GM23338 (cell line): Measurements from ENCODE around the gene TMC2. TPM values are rescaled to one million over a fixed set of nuclear protein-coding genes. Genes with fewer than 3 reads are reported as not detected.

Source experiments
- ATAC-seq: fragments of 200-7000 bp; cut with Tn5 transposase; 3 replicates; pipeline ENCODE4 v1.9.1; 2020
- DNase-seq: peaks from one replicate; pipeline ENCODE4 v3.0.0-alpha.2; 2015; ENCODE audit warnings: low spot score
- H2AFZ ChIP-seq: fragments of 200-600 bp; sonication (generic); 2 replicates; pipeline ENCODE4 v1.8.0; 2016; ENCODE audit warnings: antibody characterized with exemption, mild to moderate bottlenecking, moderate library complexity
- H3F3A ChIP-seq: fragments of 200-600 bp; sonication (generic); replicated peaks from 2 replicates; pipeline ENCODE4 v1.8.0; 2017; ENCODE audit warnings: antibody characterized with exemption, mixed run types, low read depth
- H3K27ac ChIP-seq: fragments of 200-600 bp; sonication (generic); 2 replicates; pipeline ENCODE4 v1.6.1; 2016; ENCODE audit warnings: low read depth
- H3K27me3 ChIP-seq: fragments of 200-600 bp; sonication (generic); 2 replicates; pipeline ENCODE4 v1.8.0; 2016; ENCODE audit warnings: mild to moderate bottlenecking, mixed run types, moderate library complexity; ENCODE audit not compliant: insufficient read depth
- H3K36me3 ChIP-seq: fragments of 200-600 bp; sonication (generic); 2 replicates; pipeline ENCODE4 v1.8.0; 2016; ENCODE audit warnings: mild to moderate bottlenecking; ENCODE audit not compliant: insufficient read depth
- H3K4me1 ChIP-seq: fragments of 200-600 bp; sonication (generic); 2 replicates; pipeline ENCODE4 v1.8.0; 2016; ENCODE audit warnings: mild to moderate bottlenecking, moderate library complexity; ENCODE audit not compliant: insufficient read depth
- H3K4me2 ChIP-seq: fragments of 200-600 bp; sonication (generic); 2 replicates; pipeline ENCODE4 v1.7.1; 2017; ENCODE audit warnings: mixed run types
- H3K4me3 ChIP-seq: fragments of 200-600 bp; sonication (generic); 2 replicates; pipeline ENCODE4 v1.6.1; 2016; ENCODE audit warnings: mixed run types
- H3K79me2 ChIP-seq: fragments of 200-600 bp; sonication (generic); replicated peaks from 2 replicates; pipeline ENCODE4 v1.8.0; 2017; ENCODE audit warnings: mild to moderate bottlenecking; ENCODE audit not compliant: insufficient read depth
- H3K9me2 ChIP-seq: fragments of 200-600 bp; sonication (generic); 2 replicates; pipeline ENCODE4 v1.8.0; 2017; ENCODE audit not compliant: insufficient read depth
- H4K20me1 ChIP-seq: fragments of 200-600 bp; sonication (generic); replicated peaks from 2 replicates; pipeline ENCODE4 v1.8.0; 2017; ENCODE audit warnings: mild to moderate bottlenecking; ENCODE audit not compliant: insufficient read depth
- H3K27ac Mint-ChIP-seq: 2 replicates; pipeline ENCODE4 v1.8.0; 2020; ENCODE audit warnings: inconsistent platforms, mild to moderate bottlenecking, moderate library complexity, mixed read lengths
- H3K27me3 Mint-ChIP-seq: 3 replicates; pipeline ENCODE4 v1.8.0; 2022; ENCODE audit warnings: low read depth, mild to moderate bottlenecking, moderate library complexity, mixed read lengths, inconsistent platforms; ENCODE audit not compliant: insufficient read depth, poor library complexity
- H3K36me3 Mint-ChIP-seq: 3 replicates; pipeline ENCODE4 v1.8.0; 2021; ENCODE audit warnings: low read depth, mild to moderate bottlenecking, inconsistent platforms, moderate library complexity, mixed read lengths
- H3K4me1 Mint-ChIP-seq: 3 replicates; pipeline ENCODE4 v1.8.0; 2020; ENCODE audit warnings: mild to moderate bottlenecking, inconsistent platforms, mixed read lengths
- H3K4me3 Mint-ChIP-seq: 3 replicates; pipeline ENCODE4 v1.8.0; 2021; ENCODE audit warnings: moderate library complexity, mild to moderate bottlenecking, inconsistent platforms, mixed read lengths
- H3K9me3 Mint-ChIP-seq: 3 replicates; pipeline ENCODE4 v1.8.0; 2020; ENCODE audit warnings: moderate library complexity, mild to moderate bottlenecking, inconsistent platforms, mixed read lengths
- EZH2 ChIP-seq: fragments of 200-600 bp; sonication (generic); IDR thresholded peaks from one replicate; pipeline ENCODE4 v1.8.0; 2017; ENCODE audit warnings: antibody characterized with exemption, mild to moderate bottlenecking, low read depth; ENCODE audit not compliant: unreplicated experiment
- EZH2phosphoT487 ChIP-seq: fragments of 200-600 bp; sonication (generic); IDR thresholded peaks from one replicate; pipeline ENCODE4 v1.8.1; 2018; ENCODE audit warnings: antibody characterized with exemption; ENCODE audit not compliant: unreplicated experiment
- JUNB ChIP-seq: IDR thresholded peaks from one replicate; pipeline ENCODE4 v1.6.1; 2016; ENCODE audit warnings: antibody characterized with exemption; ENCODE audit not compliant: unreplicated experiment
- NANOG ChIP-seq: IDR thresholded peaks from 2 replicates; pipeline ENCODE4 v1.6.1; 2016; ENCODE audit warnings: antibody characterized with exemption, borderline replicate concordance
- ZNF114 ChIP-seq: fragments of 250-450 bp; sonication (Bioruptor Pico); IDR thresholded peaks from 2 replicates; pipeline ENCODE4 v1.5.0; 2020; ENCODE audit warnings: mild to moderate bottlenecking, moderate library complexity
- polyA plus RNA-seq: library from polyadenylated mRNA; unstranded; fragments of >200 nt; fragmentation: Nextera tagmentation; extraction: Ambion mirVana; gene quantifications from 2 replicates; pipeline ENCODE4 v1.2.1, GENCODE V29; 2016
- total RNA-seq: library from RNA; depleted of rRNA; stranded (reverse); fragments of >200 nt; shearing (Covaris generic); gene quantifications from 2 replicates; pipeline ENCODE4 v1.2.3, GENCODE V29; 2014
- TF ChIP-seq, protein P1 (sequence below): IDR thresholded peaks from one replicate; pipeline ENCODE4 v1.6.1; 2018; ENCODE audit warnings: antibody characterized with exemption; ENCODE audit not compliant: unreplicated experiment
- TF ChIP-seq, protein P2 (sequence below), 2 experiments: fragments of 200-600 bp in 1 of 2; sonication (generic) in 1 of 2; conservative IDR thresholded peaks; 2 replicates each; pipeline versions ENCODE4 v1.5.1 to v1.6.1; 2016 to 2017; ENCODE audit warnings: antibody characterized with exemption in 2 of 2, low read depth in 2 of 2, mild to moderate bottlenecking in 2 of 2, moderate library complexity in 1 of 2
- TF ChIP-seq, protein P3 (sequence below): IDR thresholded peaks from 2 replicates; pipeline ENCODE4 v1.6.1; 2016; ENCODE audit warnings: antibody characterized with exemption

Gene TMC2
- total and polyA plus RNA-seq, 2 experiments from 2014 or later = not detected

DNA sequence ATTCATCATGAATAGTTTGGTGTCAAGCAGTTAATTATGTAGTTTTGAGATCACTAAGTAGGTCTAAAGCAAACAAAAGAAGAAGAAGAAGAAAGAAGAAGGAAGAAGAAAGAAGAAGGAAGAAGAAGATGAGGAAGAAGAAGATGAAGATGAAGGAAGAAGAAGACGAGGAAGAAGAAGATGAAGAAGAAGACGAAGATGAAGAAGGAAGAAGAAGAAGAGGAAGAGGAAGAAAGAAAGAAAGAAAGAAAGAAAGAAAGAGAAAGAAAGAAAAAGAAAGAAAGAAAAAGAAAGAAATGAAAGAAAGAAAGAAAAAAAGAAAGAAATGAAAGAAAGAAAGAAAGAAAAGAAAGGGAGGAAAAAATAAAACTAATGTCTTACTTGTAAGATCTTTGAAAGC is 9.2 kb downstream of the TMC2 start (continued):
- TF ChIP-seq, protein P1, sequence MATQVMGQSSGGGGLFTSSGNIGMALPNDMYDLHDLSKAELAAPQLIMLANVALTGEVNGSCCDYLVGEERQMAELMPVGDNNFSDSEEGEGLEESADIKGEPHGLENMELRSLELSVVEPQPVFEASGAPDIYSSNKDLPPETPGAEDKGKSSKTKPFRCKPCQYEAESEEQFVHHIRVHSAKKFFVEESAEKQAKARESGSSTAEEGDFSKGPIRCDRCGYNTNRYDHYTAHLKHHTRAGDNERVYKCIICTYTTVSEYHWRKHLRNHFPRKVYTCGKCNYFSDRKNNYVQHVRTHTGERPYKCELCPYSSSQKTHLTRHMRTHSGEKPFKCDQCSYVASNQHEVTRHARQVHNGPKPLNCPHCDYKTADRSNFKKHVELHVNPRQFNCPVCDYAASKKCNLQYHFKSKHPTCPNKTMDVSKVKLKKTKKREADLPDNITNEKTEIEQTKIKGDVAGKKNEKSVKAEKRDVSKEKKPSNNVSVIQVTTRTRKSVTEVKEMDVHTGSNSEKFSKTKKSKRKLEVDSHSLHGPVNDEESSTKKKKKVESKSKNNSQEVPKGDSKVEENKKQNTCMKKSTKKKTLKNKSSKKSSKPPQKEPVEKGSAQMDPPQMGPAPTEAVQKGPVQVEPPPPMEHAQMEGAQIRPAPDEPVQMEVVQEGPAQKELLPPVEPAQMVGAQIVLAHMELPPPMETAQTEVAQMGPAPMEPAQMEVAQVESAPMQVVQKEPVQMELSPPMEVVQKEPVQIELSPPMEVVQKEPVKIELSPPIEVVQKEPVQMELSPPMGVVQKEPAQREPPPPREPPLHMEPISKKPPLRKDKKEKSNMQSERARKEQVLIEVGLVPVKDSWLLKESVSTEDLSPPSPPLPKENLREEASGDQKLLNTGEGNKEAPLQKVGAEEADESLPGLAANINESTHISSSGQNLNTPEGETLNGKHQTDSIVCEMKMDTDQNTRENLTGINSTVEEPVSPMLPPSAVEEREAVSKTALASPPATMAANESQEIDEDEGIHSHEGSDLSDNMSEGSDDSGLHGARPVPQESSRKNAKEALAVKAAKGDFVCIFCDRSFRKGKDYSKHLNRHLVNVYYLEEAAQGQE = no peak

GRCh38 chr20:2557873-2558580 is 21.7 kb downstream of the TMC2 start:
- peak; percentile 80; the same call in 2 of the 3 replicates for ATAC-seq
- peak; percentile 52 for DNase-seq
- Histone ChIP-seq H2AFZ (peak overlapping the region; percentile 95), H3K9me2 (no peaks in the 10 kb centered on the region), H3F3A (no peaks in the 10 kb centered on the region), H3K4me1 (no peaks in the 10 kb centered on the region), H3K79me2 (no peaks in the 10 kb centered on the region), H3K27me3 (peaks cover 68% of the 10 kb centered on the region), H3K4me2 (peak overlapping the region; percentile 94), H4K20me1 (no peaks in the 10 kb centered on the region; the same call in 1 of the 2 replicates), H3K36me3 (no peaks in the 10 kb centered on the region), H3K4me3 (peak overlapping the region; percentile 70), H3K27ac (no peak overlapping the region)
- no peak overlapping the region for H3K27ac Mint-ChIP-seq
- no peaks in the 10 kb centered on the region for H3K36me3 Mint-ChIP-seq
- H3K4me3 Mint-ChIP-seq = peak overlapping the region; percentile 75
- H3K27me3 Mint-ChIP-seq = peaks cover 35% of the 10 kb centered on the region
- TF ChIP-seq ZNF114 (no peak), EZH2phosphoT487 (no peak), JUNB (no peak), NANOG (no peak), EZH2 (peak; percentile 18)
- TF ChIP-seq, protein P2, sequence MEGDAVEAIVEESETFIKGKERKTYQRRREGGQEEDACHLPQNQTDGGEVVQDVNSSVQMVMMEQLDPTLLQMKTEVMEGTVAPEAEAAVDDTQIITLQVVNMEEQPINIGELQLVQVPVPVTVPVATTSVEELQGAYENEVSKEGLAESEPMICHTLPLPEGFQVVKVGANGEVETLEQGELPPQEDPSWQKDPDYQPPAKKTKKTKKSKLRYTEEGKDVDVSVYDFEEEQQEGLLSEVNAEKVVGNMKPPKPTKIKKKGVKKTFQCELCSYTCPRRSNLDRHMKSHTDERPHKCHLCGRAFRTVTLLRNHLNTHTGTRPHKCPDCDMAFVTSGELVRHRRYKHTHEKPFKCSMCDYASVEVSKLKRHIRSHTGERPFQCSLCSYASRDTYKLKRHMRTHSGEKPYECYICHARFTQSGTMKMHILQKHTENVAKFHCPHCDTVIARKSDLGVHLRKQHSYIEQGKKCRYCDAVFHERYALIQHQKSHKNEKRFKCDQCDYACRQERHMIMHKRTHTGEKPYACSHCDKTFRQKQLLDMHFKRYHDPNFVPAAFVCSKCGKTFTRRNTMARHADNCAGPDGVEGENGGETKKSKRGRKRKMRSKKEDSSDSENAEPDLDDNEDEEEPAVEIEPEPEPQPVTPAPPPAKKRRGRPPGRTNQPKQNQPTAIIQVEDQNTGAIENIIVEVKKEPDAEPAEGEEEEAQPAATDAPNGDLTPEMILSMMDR (conservative IDR thresholded peaks at IDR 0.05; ENCODE audit: low read depth in 2 of 2) = no peak
- TF ChIP-seq, protein P3, sequence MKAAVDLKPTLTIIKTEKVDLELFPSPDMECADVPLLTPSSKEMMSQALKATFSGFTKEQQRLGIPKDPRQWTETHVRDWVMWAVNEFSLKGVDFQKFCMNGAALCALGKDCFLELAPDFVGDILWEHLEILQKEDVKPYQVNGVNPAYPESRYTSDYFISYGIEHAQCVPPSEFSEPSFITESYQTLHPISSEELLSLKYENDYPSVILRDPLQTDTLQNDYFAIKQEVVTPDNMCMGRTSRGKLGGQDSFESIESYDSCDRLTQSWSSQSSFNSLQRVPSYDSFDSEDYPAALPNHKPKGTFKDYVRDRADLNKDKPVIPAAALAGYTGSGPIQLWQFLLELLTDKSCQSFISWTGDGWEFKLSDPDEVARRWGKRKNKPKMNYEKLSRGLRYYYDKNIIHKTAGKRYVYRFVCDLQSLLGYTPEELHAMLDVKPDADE = no peak
- TF ChIP-seq, protein P1 = no peak
- peaks cover 6% of the 10 kb centered on the region for H3K4me1 Mint-ChIP-seq
- no peaks in the 10 kb centered on the region for H3K9me3 Mint-ChIP-seq
